Activated T-cell treated with anti-CD3 and anti-CD28 coated beads, Interleukin-2, amount 50 U/mL, for 72 hours (primary cell): ENCODE data around the gene IGFBP6. TPM values are rescaled to one million over a fixed set of nuclear protein-coding genes. Genes with fewer than 3 reads are reported as not detected.

Experiments
- ATAC-seq, 2 donors: fragments of 150-1000 bp; cut with Tn5 transposase; replicated peaks in 1 of 2; 2 replicates each; pipeline ENCODE4 v1.10.0; 2021; ENCODE audit warnings: moderate library complexity in 2 of 2, mild to moderate bottlenecking in 1 of 2
- DNase-seq, 2 donors: peaks; one replicate each; pipeline ENCODE4 v3.0.0; 2021 to 2022; ENCODE audit warnings: mixed read lengths in 1 of 2
- H3K27ac Mint-ChIP-seq: one replicate; pipeline ENCODE4 v1.8.0; 2022; ENCODE audit warnings: mild to moderate bottlenecking, moderate library complexity, mixed read lengths
- H3K27me3 Mint-ChIP-seq: one replicate; pipeline ENCODE4 v1.8.0; 2022; ENCODE audit warnings: low read depth, mixed read lengths
- H3K36me3 Mint-ChIP-seq, 2 donors: one replicate each; pipeline ENCODE4 v1.8.0; 2022; ENCODE audit warnings: mixed read lengths in 2 of 2, mild to moderate bottlenecking in 1 of 2; ENCODE audit not compliant: insufficient read depth in 2 of 2
- H3K4me1 Mint-ChIP-seq: one replicate; pipeline ENCODE4 v1.8.0; 2022; ENCODE audit warnings: low read depth, mixed read lengths
- H3K4me3 Mint-ChIP-seq, 2 donors: one replicate each; pipeline ENCODE4 v1.8.0; 2022; ENCODE audit warnings: mild to moderate bottlenecking in 2 of 2, mixed read lengths in 2 of 2, moderate library complexity in 2 of 2
- H3K9me3 Mint-ChIP-seq, 2 donors: one replicate each; pipeline ENCODE4 v1.8.0; 2022; ENCODE audit warnings: mixed read lengths in 2 of 2
- total RNA-seq, 2 donors: library from RNA; stranded (reverse); gene quantifications; one replicate each; pipeline ENCODE4 v1.2.3, GENCODE V29; 2022

The IGFBP6 gene
- total RNA-seq, 2 donors from 2014 or later, result 5.7 to 9.2 TPM

DNA sequence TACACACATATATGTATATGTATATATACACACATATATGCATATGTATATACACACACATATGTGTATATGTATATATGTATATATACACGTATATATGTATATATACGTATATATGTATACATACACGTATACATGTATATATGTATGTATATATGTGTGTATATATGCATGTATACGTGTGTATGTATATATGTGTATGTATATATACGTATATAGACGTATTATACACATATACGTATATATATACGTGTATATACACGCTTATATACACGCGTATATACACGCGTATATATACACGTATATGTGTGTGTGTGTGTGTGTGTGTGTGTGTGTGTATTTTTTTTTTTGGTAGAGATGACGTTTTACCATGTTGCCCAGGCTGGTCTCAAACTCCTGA is 50.2 kb downstream of the IGFBP6 start:
- no peaks in the 10 kb centered on the region for H3K36me3 Mint-ChIP-seq
- no peak overlapping the region for H3K4me3 Mint-ChIP-seq
- H3K4me1 Mint-ChIP-seq, result no peaks in the 10 kb centered on the region
- ATAC-seq (no peak), DNase-seq (no peak)
- no peak overlapping the region for H3K27ac Mint-ChIP-seq
- no peaks in the 10 kb centered on the region for H3K9me3 Mint-ChIP-seq
- no peaks in the 10 kb centered on the region for H3K27me3 Mint-ChIP-seq

DNA sequence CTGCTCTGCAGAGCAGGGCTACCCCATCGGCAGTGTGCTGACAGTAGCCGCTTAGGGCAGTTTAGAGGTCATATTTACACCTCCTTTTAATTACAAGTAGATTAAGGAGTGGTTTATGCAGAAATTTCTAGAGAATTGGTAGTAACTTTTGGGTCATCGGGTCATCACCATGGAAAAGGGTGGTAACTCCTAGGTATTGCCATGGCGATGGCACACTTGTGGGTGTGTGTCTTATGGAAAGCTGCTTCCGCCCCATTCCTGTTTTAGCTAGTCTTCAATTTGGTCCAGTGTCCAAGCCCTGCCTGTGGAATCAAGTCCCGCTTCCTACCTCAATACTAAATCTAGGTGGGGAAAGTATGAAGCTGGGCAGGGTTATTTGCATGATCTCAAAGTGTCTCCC is 53.6 kb downstream of the IGFBP6 start:
- Mint-ChIP-seq H3K36me3 (no peaks in the 10 kb centered on the region), H3K4me1 (no peaks in the 10 kb centered on the region), H3K27ac (no peak overlapping the region), H3K9me3 (no peaks in the 10 kb centered on the region), H3K4me3 (no peak overlapping the region), H3K27me3 (no peaks in the 10 kb centered on the region)
- no peak for DNase-seq
- no peak for ATAC-seq

Other genes with a start within 250 kb of the IGFBP6 start
- not detected for gene KRT78, start 248.7 kb upstream of the IGFBP6 start, total RNA-seq
- gene KRT8, start 192.6 kb upstream of the IGFBP6 start, total RNA-seq, result under 1 TPM; 0.65 TPM
- 1 to 10 TPM; 3.3 to 5.1 TPM for gene KRT18, start 148.5 kb upstream of the IGFBP6 start, total RNA-seq
- gene EIF4B, start 91.2 kb upstream of the IGFBP6 start, total RNA-seq, result 100 to 1,000 TPM; 622 to 633 TPM
- gene TNS2, start 47.6 kb upstream of the IGFBP6 start, total RNA-seq, result 1 to 10 TPM; 1.5 to 2.6 TPM
- 10 to 100 TPM; 30.0 to 31.5 TPM for gene SPRYD3, start 18.3 kb upstream of the IGFBP6 start, total RNA-seq
- 1 to 10 TPM; 2.2 to 7.9 TPM for gene SOAT2, start 5.8 kb downstream of the IGFBP6 start, total RNA-seq
- 10 to 100 TPM; 44.2 to 49.5 TPM for gene ZNF740, start 83.1 kb downstream of the IGFBP6 start, total RNA-seq
- 10 to 100 TPM; 42.7 to 45.2 TPM for gene CSAD, start 83.3 kb downstream of the IGFBP6 start, total RNA-seq
- gene ITGB7, start 109.6 kb downstream of the IGFBP6 start, total RNA-seq, result 100 to 1,000 TPM in 1 of 2 donors, 10 to 100 TPM in 1; 88.0 to 111 TPM
- gene RARG, start 134.5 kb downstream of the IGFBP6 start, total RNA-seq, result 10 to 100 TPM; 36.7 to 37.3 TPM
- 10 to 100 TPM; 71.9 to 75.5 TPM for gene ESPL1, start 170.6 kb downstream of the IGFBP6 start, total RNA-seq
- 100 to 1,000 TPM; 301 to 318 TPM for gene PFDN5, start 197.9 kb downstream of the IGFBP6 start, total RNA-seq
- 10 to 100 TPM; 83.5 to 89.9 TPM for gene MYG1, start 202.0 kb downstream of the IGFBP6 start, total RNA-seq
- gene AAAS, start 223.9 kb downstream of the IGFBP6 start, total RNA-seq, result 100 to 1,000 TPM in 1 of 2 donors, 10 to 100 TPM in 1; 99.0 to 118 TPM
- gene SP7, start 238.7 kb downstream of the IGFBP6 start, total RNA-seq, result not detected